Measurements from ENCODE around the gene BHLHE40. TPM values are rescaled to one million over a fixed set of nuclear protein-coding genes. Genes with fewer than 3 reads are reported as not detected.
A peak's percentile ranks its signal among the peaks of the same experiment; 100 is the strongest.

The BHLHE40 gene
- total and polyA plus RNA-seq, 2 of the 13 experiments (the other 11 are each of a cell fraction or from before 2014, with no cell fraction given) = 1.8 to 51.0 TPM

DNA sequence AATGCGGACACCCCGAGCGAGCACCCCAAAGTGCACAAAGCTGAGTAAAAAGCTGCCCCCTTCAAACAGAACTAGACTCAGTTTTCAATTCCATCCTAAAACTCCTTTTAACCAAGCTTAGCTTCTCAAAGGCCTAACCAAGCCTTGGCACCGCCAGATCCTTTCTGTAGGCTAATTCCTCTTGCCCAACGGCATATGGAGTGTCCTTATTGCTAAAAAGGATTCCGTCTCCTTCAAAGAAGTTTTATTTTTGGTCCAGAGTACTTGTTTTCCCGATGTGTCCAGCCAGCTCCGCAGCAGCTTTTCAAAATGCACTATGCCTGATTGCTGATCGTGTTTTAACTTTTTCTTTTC lies 5.3 kb downstream of the BHLHE40 start (continued):
- TF ChIP-seq, protein P1, sequence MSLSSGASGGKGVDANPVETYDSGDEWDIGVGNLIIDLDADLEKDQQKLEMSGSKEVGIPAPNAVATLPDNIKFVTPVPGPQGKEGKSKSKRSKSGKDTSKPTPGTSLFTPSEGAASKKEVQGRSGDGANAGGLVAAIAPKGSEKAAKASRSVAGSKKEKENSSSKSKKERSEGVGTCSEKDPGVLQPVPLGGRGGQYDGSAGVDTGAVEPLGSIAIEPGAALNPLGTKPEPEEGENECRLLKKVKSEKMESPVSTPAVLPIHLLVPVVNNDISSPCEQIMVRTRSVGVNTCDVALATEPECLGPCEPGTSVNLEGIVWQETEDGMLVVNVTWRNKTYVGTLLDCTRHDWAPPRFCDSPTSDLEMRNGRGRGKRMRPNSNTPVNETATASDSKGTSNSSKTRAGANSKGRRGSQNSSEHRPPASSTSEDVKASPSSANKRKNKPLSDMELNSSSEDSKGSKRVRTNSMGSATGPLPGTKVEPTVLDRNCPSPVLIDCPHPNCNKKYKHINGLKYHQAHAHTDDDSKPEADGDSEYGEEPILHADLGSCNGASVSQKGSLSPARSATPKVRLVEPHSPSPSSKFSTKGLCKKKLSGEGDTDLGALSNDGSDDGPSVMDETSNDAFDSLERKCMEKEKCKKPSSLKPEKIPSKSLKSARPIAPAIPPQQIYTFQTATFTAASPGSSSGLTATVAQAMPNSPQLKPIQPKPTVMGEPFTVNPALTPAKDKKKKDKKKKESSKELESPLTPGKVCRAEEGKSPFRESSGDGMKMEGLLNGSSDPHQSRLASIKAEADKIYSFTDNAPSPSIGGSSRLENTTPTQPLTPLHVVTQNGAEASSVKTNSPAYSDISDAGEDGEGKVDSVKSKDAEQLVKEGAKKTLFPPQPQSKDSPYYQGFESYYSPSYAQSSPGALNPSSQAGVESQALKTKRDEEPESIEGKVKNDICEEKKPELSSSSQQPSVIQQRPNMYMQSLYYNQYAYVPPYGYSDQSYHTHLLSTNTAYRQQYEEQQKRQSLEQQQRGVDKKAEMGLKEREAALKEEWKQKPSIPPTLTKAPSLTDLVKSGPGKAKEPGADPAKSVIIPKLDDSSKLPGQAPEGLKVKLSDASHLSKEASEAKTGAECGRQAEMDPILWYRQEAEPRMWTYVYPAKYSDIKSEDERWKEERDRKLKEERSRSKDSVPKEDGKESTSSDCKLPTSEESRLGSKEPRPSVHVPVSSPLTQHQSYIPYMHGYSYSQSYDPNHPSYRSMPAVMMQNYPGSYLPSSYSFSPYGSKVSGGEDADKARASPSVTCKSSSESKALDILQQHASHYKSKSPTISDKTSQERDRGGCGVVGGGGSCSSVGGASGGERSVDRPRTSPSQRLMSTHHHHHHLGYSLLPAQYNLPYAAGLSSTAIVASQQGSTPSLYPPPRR (CRISPR knock-in tag; IDR thresholded peaks at IDR 0.05; ENCODE audit: borderline replicate concordance) = no peak
- TF ChIP-seq ZNF788 (CRISPR knock-in tag; IDR thresholded peaks at IDR 0.05; ENCODE audit: borderline replicate concordance) (no peak), ZNF17 (CRISPR knock-in tag; IDR thresholded peaks at IDR 0.05) (no peak), RAD51 (IDR thresholded peaks at IDR 0.05; ENCODE audit: borderline replicate concordance) (no peak), PITX1 (CRISPR knock-in tag; IDR thresholded peaks at IDR 0.05) (no peak), BHLHE40 (IDR thresholded peaks at IDR 0.05; ENCODE audit: low read length) (no peak), POLR2AphosphoS5 (IDR thresholded peaks at IDR 0.05; ENCODE audit: low read depth, low read length) (peak; percentile 59)
- TF ChIP-seq, protein P2, sequence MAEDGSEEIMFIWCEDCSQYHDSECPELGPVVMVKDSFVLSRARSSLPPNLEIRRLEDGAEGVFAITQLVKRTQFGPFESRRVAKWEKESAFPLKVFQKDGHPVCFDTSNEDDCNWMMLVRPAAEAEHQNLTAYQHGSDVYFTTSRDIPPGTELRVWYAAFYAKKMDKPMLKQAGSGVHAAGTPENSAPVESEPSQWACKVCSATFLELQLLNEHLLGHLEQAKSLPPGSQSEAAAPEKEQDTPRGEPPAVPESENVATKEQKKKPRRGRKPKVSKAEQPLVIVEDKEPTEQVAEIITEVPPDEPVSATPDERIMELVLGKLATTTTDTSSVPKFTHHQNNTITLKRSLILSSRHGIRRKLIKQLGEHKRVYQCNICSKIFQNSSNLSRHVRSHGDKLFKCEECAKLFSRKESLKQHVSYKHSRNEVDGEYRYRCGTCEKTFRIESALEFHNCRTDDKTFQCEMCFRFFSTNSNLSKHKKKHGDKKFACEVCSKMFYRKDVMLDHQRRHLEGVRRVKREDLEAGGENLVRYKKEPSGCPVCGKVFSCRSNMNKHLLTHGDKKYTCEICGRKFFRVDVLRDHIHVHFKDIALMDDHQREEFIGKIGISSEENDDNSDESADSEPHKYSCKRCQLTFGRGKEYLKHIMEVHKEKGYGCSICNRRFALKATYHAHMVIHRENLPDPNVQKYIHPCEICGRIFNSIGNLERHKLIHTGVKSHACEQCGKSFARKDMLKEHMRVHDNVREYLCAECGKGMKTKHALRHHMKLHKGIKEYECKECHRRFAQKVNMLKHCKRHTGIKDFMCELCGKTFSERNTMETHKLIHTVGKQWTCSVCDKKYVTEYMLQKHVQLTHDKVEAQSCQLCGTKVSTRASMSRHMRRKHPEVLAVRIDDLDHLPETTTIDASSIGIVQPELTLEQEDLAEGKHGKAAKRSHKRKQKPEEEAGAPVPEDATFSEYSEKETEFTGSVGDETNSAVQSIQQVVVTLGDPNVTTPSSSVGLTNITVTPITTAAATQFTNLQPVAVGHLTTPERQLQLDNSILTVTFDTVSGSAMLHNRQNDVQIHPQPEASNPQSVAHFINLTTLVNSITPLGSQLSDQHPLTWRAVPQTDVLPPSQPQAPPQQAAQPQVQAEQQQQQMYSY (CRISPR knock-in tag; IDR thresholded peaks at IDR 0.05) = no peak
- TF ChIP-seq, protein P3, sequence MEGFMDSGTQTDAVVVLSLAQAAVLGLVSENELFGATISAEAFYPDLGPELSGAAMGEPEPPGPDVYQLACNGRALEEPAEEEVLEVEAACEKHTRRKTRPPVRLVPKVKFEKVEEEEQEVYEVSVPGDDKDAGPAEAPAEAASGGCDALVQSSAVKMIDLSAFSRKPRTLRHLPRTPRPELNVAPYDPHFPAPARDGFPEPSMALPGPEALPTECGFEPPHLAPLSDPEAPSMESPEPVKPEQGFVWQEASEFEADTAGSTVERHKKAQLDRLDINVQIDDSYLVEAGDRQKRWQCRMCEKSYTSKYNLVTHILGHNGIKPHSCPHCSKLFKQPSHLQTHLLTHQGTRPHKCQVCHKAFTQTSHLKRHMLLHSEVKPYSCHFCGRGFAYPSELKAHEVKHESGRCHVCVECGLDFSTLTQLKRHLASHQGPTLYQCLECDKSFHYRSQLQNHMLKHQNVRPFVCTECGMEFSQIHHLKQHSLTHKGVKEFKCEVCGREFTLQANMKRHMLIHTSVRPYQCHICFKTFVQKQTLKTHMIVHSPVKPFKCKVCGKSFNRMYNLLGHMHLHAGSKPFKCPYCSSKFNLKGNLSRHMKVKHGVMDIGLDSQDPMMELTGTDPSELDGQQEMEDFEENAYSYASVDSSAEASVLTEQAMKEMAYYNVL (CRISPR knock-in tag; IDR thresholded peaks at IDR 0.05; ENCODE audit: borderline replicate concordance) = no peak
- TF ChIP-seq, protein P4, sequence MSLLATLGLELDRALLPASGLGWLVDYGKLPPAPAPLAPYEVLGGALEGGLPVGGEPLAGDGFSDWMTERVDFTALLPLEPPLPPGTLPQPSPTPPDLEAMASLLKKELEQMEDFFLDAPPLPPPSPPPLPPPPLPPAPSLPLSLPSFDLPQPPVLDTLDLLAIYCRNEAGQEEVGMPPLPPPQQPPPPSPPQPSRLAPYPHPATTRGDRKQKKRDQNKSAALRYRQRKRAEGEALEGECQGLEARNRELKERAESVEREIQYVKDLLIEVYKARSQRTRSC (CRISPR knock-in tag; IDR thresholded peaks at IDR 0.05; ENCODE audit: low read depth) = no peak
- TF ChIP-seq, protein P5, sequence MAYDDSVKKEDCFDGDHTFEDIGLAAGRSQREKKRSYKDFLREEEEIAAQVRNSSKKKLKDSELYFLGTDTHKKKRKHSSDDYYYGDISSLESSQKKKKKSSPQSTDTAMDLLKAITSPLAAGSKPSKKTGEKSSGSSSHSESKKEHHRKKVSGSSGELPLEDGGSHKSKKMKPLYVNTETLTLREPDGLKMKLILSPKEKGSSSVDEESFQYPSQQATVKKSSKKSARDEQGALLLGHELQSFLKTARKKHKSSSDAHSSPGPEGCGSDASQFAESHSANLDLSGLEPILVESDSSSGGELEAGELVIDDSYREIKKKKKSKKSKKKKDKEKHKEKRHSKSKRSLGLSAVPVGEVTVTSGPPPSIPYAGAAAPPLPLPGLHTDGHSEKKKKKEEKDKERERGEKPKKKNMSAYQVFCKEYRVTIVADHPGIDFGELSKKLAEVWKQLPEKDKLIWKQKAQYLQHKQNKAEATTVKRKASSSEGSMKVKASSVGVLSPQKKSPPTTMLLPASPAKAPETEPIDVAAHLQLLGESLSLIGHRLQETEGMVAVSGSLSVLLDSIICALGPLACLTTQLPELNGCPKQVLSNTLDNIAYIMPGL (CRISPR knock-in tag; IDR thresholded peaks at IDR 0.05; ENCODE audit: borderline replicate concordance in 1 of 2, low read depth in 1 of 2) = no peak
